H9 (cell line): ENCODE measurements around the gene STXBP6. TPM values are rescaled to one million over a fixed set of nuclear protein-coding genes. Genes with fewer than 3 reads are reported as not detected.

Experiments
- DNase-seq: peaks from one replicate; pipeline ENCODE4 v3.0.0-alpha.2; 2017
- H2AFZ ChIP-seq: one replicate; pipeline ENCODE4 v1.6.1; 2013; ENCODE audit warnings: mild to moderate bottlenecking, low read length, control low read depth, moderate library complexity
- H2AK5ac ChIP-seq: 2 replicates; pipeline ENCODE4 v1.6.1; 2013; ENCODE audit warnings: low read length, control low read depth, mixed read lengths; ENCODE audit not compliant: insufficient read length
- H2BK120ac ChIP-seq: one replicate; pipeline ENCODE4 v1.6.1; 2013; ENCODE audit warnings: low read depth, mild to moderate bottlenecking, low read length, control low read depth, inconsistent platforms; ENCODE audit not compliant: poor library complexity, severe bottlenecking
- H2BK12ac ChIP-seq: 2 replicates; pipeline ENCODE4 v1.6.1; 2013; ENCODE audit warnings: low read length, control low read depth, mixed read lengths, low read depth; ENCODE audit not compliant: insufficient read length
- H2BK15ac ChIP-seq: 2 replicates; pipeline ENCODE4 v1.6.1; 2013; ENCODE audit warnings: low read depth, low read length, control low read depth
- H2BK20ac ChIP-seq: one replicate; pipeline ENCODE4 v1.6.1; 2013; ENCODE audit warnings: low read depth, mild to moderate bottlenecking, low read length, control low read depth, inconsistent platforms; ENCODE audit not compliant: poor library complexity, severe bottlenecking
- H2BK5ac ChIP-seq: 2 replicates; pipeline ENCODE4 v1.6.1; 2013; ENCODE audit warnings: low read length, control low read depth, mixed read lengths; ENCODE audit not compliant: insufficient read length
- H3K14ac ChIP-seq: 2 replicates; pipeline ENCODE4 v1.6.1; 2013; ENCODE audit warnings: low read length, control low read depth; ENCODE audit not compliant: insufficient read depth
- H3K18ac ChIP-seq: 2 replicates; pipeline ENCODE4 v1.6.1; 2013; ENCODE audit warnings: low read depth, mild to moderate bottlenecking, mixed read lengths, low read length, control low read depth; ENCODE audit not compliant: insufficient read length
- H3K23ac ChIP-seq: 2 replicates; pipeline ENCODE4 v1.6.1; 2013; ENCODE audit warnings: low read length, control low read depth, mixed read lengths, low read depth; ENCODE audit not compliant: insufficient read length
- H3K23me2 ChIP-seq: 2 replicates; pipeline ENCODE4 v1.6.1; 2013; ENCODE audit warnings: low read depth, mild to moderate bottlenecking, mixed read lengths, low read length, control low read depth; ENCODE audit not compliant: insufficient read length, poor library complexity, severe bottlenecking
- H3K27ac ChIP-seq: 2 replicates; pipeline ENCODE4 v1.5.1; 2013; ENCODE audit warnings: low read length, control low read depth, mixed read lengths, low read depth; ENCODE audit not compliant: insufficient read length
- H3K27me3 ChIP-seq: 2 replicates; pipeline ENCODE4 v1.6.1; 2013; ENCODE audit warnings: low read length, control low read depth, inconsistent platforms; ENCODE audit not compliant: insufficient read depth
- H3K4ac ChIP-seq: 2 replicates; pipeline ENCODE4 v1.6.1; 2013; ENCODE audit warnings: low read depth, mild to moderate bottlenecking, control low read depth, inconsistent platforms, low read length, moderate library complexity
- H3K4me1 ChIP-seq: 2 replicates; pipeline ENCODE4 v1.6.1; 2013; ENCODE audit warnings: low read length, control low read depth, inconsistent platforms; ENCODE audit not compliant: insufficient read depth
- H3K4me2 ChIP-seq: 2 replicates; pipeline ENCODE4 v1.6.1; 2013; ENCODE audit warnings: low read length, control low read depth, mixed read lengths; ENCODE audit not compliant: insufficient read length, insufficient read depth
- H3K56ac ChIP-seq: 2 replicates; pipeline ENCODE4 v1.6.1; 2013; ENCODE audit warnings: low read depth, mild to moderate bottlenecking, mixed read lengths, low read length, control low read depth; ENCODE audit not compliant: insufficient read length
- H3K79me1 ChIP-seq: 2 replicates; pipeline ENCODE4 v1.6.1; 2013; ENCODE audit warnings: low read depth, mild to moderate bottlenecking, moderate library complexity, low read length, control low read depth, inconsistent platforms; ENCODE audit not compliant: insufficient read depth, poor library complexity, severe bottlenecking
- H3K79me2 ChIP-seq: 2 replicates; pipeline ENCODE4 v1.6.1; 2013; ENCODE audit warnings: low read length, control low read depth, inconsistent platforms; ENCODE audit not compliant: insufficient read depth
- H3K9ac ChIP-seq: 2 replicates; pipeline ENCODE4 v1.6.1; 2013; ENCODE audit warnings: low read length, control low read depth, mixed read lengths; ENCODE audit not compliant: insufficient read length; ENCODE audit errors: extremely low read depth
- H3K9me3 ChIP-seq: one replicate; pipeline ENCODE4 v1.6.1; 2013; ENCODE audit warnings: low read depth, low read length, inconsistent platforms; ENCODE audit not compliant: control insufficient read depth
- H3T11ph ChIP-seq: one replicate; pipeline ENCODE4 v1.6.1; 2013; ENCODE audit warnings: mild to moderate bottlenecking, low read length, control low read depth, inconsistent platforms
- H4K20me1 ChIP-seq: one replicate; pipeline ENCODE4 v1.6.1; 2013; ENCODE audit not compliant: control insufficient read depth, insufficient read length, insufficient read depth
- H4K5ac ChIP-seq: 2 replicates; pipeline ENCODE4 v1.6.1; 2013; ENCODE audit warnings: low read depth, mild to moderate bottlenecking, mixed read lengths, low read length, control low read depth; ENCODE audit not compliant: insufficient read length
- H4K8ac ChIP-seq: replicated peaks from 2 replicates; pipeline ENCODE4 v1.6.1; 2013; ENCODE audit warnings: low read length, control low read depth, mixed read lengths, low read depth; ENCODE audit not compliant: insufficient read length
- H4K91ac ChIP-seq: 2 replicates; pipeline ENCODE4 v1.6.1; 2013; ENCODE audit warnings: low read depth, mild to moderate bottlenecking, moderate library complexity, mixed read lengths, low read length, control low read depth; ENCODE audit not compliant: insufficient read length
- H3K27ac Mint-ChIP-seq, 3 experiments: 2 replicates in 2 of 3; 3 replicates in 1 of 3; pipeline ENCODE4 v1.8.0; 2020 to 2021; ENCODE audit warnings: mixed read lengths in 3 of 3, mild to moderate bottlenecking in 1 of 3, moderate library complexity in 1 of 3
- H3K27me3 Mint-ChIP-seq: 2 replicates; pipeline ENCODE4 v1.8.0; 2021; ENCODE audit warnings: low read depth, mild to moderate bottlenecking, moderate library complexity, mixed read lengths
- H3K36me3 Mint-ChIP-seq, 3 experiments: 2 replicates in 2 of 3; 3 replicates in 1 of 3; pipeline ENCODE4 v1.8.0; 2020 to 2021; ENCODE audit warnings: low read depth in 3 of 3, mixed read lengths in 3 of 3; ENCODE audit not compliant: insufficient read depth in 1 of 3
- H3K4me1 Mint-ChIP-seq, 2 experiments: 2 replicates each; pipeline ENCODE4 v1.8.0; 2020; ENCODE audit warnings: mixed read lengths in 2 of 2
- H3K4me3 Mint-ChIP-seq, 2 experiments: 2 replicates in 1 of 2; 3 replicates in 1 of 2; pipeline ENCODE4 v1.8.0; 2020 to 2021; ENCODE audit warnings: mild to moderate bottlenecking in 2 of 2, mixed read lengths in 2 of 2, moderate library complexity in 1 of 2
- H3K9me3 Mint-ChIP-seq, 2 experiments: 2 replicates in 1 of 2; 3 replicates in 1 of 2; pipeline ENCODE4 v1.8.0; 2020; ENCODE audit warnings: mild to moderate bottlenecking in 2 of 2, mixed read lengths in 2 of 2, moderate library complexity in 1 of 2
- WGBS: extraction: QIAGEN DNeasy Blood & Tissue Kit; methylation state at CpG from one replicate; pipeline ENCODE4 v1.1.7; 2013; ENCODE audit warnings: missing lambda C conversion rate, low lambda C conversion rate, mixed read lengths; ENCODE audit not compliant: insufficient read length; ENCODE audit errors: extremely low coverage; 5-methylcytosine and 5-hydroxymethylcytosine counted together
- total RNA-seq: library from RNA; stranded (reverse); gene quantifications from 2 replicates; pipeline ENCODE4 v1.2.1, GENCODE V29; 2021
- TF ChIP-seq, protein P1 (sequence below): fragments of 200-600 bp; sonication (generic); conservative IDR thresholded peaks from 3 replicates; pipeline ENCODE4 v1.8.0; 2021; ENCODE audit warnings: antibody characterized with exemption, mild to moderate bottlenecking

The STXBP6 gene
- total RNA-seq, 1 experiment from 2014 or later: 3.6 TPM

DNA sequence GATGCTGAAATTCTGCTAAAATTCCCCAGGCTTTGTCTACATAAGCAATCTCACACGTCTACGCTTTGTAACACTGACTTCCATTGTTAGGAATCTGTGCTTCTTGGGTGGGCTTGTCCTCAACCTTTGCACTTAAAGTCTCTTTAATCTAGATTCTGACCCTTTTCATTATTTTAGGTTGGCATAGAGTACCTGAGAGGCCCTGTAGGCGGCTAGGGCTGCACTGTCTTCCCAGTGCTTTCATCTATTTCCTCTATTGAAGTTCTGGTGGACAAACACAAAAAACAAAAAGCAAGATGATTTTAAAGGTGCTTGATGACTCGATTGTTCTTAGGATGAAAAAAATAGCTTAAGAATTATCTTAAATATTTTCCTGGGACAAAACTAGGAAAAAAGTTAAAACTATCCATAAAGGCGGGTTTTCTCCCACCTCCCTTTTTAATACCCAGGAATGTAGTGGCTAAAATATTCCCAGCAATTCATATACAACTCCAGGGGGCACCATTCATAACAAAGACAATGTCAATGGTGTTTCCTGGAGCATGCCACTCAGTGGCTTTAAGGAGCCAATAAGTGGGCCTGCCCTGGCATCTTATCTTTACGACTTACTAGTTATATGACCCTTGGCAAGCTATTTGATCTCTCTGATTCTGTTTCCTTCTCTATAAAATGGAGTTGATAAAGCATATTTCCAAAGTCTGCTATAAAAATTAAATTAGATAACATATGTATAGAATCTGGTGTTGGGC is 197.5 kb downstream of the STXBP6 start:
- no peaks in the 10 kb centered on the region for H3K9me3 Mint-ChIP-seq
- Histone ChIP-seq H4K8ac (no peak overlapping the region), H3K9ac (no peak overlapping the region), H2BK15ac (no peak overlapping the region), H2BK12ac (no peak overlapping the region), H3K4ac (no peak overlapping the region), H2AK5ac (no peak overlapping the region), H3K18ac (no peak overlapping the region), H4K91ac (no peak overlapping the region), H2BK20ac (no peak overlapping the region), H3K56ac (no peak overlapping the region), H3K23ac (no peak overlapping the region), H3K14ac (no peak overlapping the region), H2AFZ (no peak overlapping the region), H4K20me1 (no peaks in the 10 kb centered on the region), H3K4me1 (peaks cover 6% of the 10 kb centered on the region; the same call in 1 of the 2 replicates), H3K4me2 (no peak overlapping the region), H3K27ac (no peak overlapping the region), H3T11ph (no peak overlapping the region), H3K23me2 (no peaks in the 10 kb centered on the region), H2BK5ac (no peak overlapping the region), H3K27me3 (no peaks in the 10 kb centered on the region), H3K9me3 (no peaks in the 10 kb centered on the region), H3K79me1 (no peaks in the 10 kb centered on the region), H4K5ac (no peak overlapping the region), H2BK120ac (no peak overlapping the region), H3K79me2 (no peaks in the 10 kb centered on the region)
- WGBS: no CpG with 5 or more reads among the region's 6 CpGs
- no peaks in the 10 kb centered on the region for H3K27me3 Mint-ChIP-seq
- TF ChIP-seq, protein P1, sequence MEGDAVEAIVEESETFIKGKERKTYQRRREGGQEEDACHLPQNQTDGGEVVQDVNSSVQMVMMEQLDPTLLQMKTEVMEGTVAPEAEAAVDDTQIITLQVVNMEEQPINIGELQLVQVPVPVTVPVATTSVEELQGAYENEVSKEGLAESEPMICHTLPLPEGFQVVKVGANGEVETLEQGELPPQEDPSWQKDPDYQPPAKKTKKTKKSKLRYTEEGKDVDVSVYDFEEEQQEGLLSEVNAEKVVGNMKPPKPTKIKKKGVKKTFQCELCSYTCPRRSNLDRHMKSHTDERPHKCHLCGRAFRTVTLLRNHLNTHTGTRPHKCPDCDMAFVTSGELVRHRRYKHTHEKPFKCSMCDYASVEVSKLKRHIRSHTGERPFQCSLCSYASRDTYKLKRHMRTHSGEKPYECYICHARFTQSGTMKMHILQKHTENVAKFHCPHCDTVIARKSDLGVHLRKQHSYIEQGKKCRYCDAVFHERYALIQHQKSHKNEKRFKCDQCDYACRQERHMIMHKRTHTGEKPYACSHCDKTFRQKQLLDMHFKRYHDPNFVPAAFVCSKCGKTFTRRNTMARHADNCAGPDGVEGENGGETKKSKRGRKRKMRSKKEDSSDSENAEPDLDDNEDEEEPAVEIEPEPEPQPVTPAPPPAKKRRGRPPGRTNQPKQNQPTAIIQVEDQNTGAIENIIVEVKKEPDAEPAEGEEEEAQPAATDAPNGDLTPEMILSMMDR: peak; percentile 36; the same call in 1 of the 3 replicates
- no peak overlapping the region for H3K4me3 Mint-ChIP-seq
- DNase-seq: no peak
- H3K27ac Mint-ChIP-seq: peak overlapping the region in 1 of 3 experiments; percentile 95; a peak in 3 of 7 replicates
- H3K4me1 Mint-ChIP-seq: peaks cover 36 to 37% of the 10 kb centered on the region in 2 experiments
- no peaks in the 10 kb centered on the region for H3K36me3 Mint-ChIP-seq
